ENCODE data around the gene OPRD1.

The OPRD1 gene

DNA sequence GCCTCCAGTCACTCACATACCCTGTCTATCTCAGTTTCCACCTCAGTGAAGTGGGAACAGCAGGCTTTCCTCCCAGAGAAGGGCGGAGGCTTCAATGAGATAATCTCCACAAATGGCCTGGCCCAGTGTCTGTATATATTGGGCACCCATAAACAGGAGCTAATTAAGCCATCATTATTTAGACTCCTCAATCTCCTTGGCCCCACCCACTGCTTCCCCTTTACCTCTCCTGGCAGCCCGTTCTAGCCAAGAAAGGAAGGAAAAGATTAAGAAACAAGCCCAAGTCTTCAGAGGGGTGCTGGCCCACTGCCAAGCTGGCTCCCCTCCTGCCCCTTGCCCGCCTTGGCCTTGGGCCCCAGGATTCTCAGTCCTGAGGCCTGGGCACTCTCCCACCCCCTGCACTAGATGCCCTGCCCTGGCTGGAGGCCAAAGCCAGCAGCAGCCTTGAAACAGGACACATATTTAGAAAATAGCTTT is 86.5 kb downstream of the OPRD1 start:
- no peaks in the 10 kb centered on the region for H3K9me3 ChIP-seq (ENCODE audit: control extremely low read depth in 1 of 5, control insufficient read depth in 4 of 5, insufficient read depth in 2 of 5, low read depth in 1 of 5, low read length in 4 of 5)
- H3K27ac ChIP-seq (ENCODE audit: insufficient read depth in 1 of 2, low read depth in 1 of 2, low read length in 2 of 2, poor library complexity in 1 of 2, severe bottlenecking in 2 of 2), result no peak overlapping the region
- H3K27me3 ChIP-seq (replicated peaks in 2 of 5; ENCODE audit: control insufficient read depth in 4 of 5, insufficient read depth in 5 of 5, low read length in 4 of 5), result no peaks in the 10 kb centered on the region
- WGBS (ENCODE audit: insufficient coverage), result 27% methylated on average over 3 of the region's 3 CpGs
- POLR2A ChIA-PET, result interaction anchor here (1.3 kb wide), 1 partner anchor 138 kb away, joined by 3 read pairs; no protein-coding TSS in a partner anchor
- H3K4me1 ChIP-seq (ENCODE audit: control extremely low read depth in 1 of 4, control insufficient read depth in 4 of 4, insufficient read depth in 4 of 4, low read length in 3 of 4), result peaks cover 5 to 24% (median 20%) of the 10 kb centered on the region in 4 experiments
- peaks cover 0 to 12% (median 8%) of the 10 kb centered on the region in 4 experiments for H3K36me3 ChIP-seq (ENCODE audit: control insufficient read depth in 4 of 4, insufficient read depth in 4 of 4, low read length in 3 of 4)
- CTCF ChIA-PET, result interaction anchor here (0.7 to 3.3 kb wide), 6 partner anchors 9 to 136 kb away, joined by 3 to 9 read pairs (median 4); no protein-coding TSS in a partner anchor
- peak overlapping the region in 2 of 7 experiments; percentile 12 to 45 for H3K4me3 ChIP-seq (ENCODE audit: control insufficient read depth in 1 of 7, extremely low read depth in 1 of 7, insufficient read depth in 4 of 7, low read depth in 2 of 7, low read length in 6 of 7)
- peak in 2 of 3 donors; percentile 47 to 52 for DNase-seq

DNA sequence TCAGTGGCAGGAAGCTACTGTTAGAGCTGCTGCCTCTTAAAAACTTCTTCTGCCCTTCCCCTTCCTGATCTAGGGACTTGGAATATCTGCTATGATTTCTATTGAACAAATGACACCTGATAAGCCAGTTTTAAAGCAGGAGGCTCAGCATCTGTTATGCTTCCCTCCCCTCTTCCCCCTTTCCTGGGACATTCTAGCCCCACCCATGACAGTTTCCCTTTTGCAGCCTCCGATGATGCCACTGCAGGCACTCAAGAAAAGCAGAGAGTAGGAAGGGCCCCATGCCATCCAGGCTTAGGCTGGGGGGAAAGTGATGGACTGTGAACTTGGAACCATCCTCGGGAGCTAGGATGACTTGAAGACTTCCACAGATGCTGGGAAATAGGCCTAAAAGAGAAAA is 87.3 kb downstream of the OPRD1 start:
- no peaks in the 10 kb centered on the region for H3K27me3 ChIP-seq (replicated peaks in 2 of 5; ENCODE audit: control insufficient read depth in 4 of 5, insufficient read depth in 5 of 5, low read length in 4 of 5)
- WGBS (ENCODE audit: insufficient coverage), result 86% methylated on average over 1 of the region's 2 CpGs
- DNase-seq, result no peak
- ChIA-PET CTCF (interaction anchor here (0.7 to 3.3 kb wide), 9 partner anchors 11 to 134 kb away, joined by 3 to 9 read pairs (median 5); no protein-coding TSS in a partner anchor), POLR2A (interaction anchor here (0.5 to 1.1 kb wide), 2 partner anchors 25 to 123 kb away, joined by 3 read pairs; no protein-coding TSS in a partner anchor)
- no peaks in the 10 kb centered on the region for H3K9me3 ChIP-seq (ENCODE audit: control extremely low read depth in 1 of 5, control insufficient read depth in 4 of 5, insufficient read depth in 2 of 5, low read depth in 1 of 5, low read length in 4 of 5)
- peaks cover 0 to 8% (median 7%) of the 10 kb centered on the region in 4 experiments for H3K36me3 ChIP-seq (ENCODE audit: control insufficient read depth in 4 of 4, insufficient read depth in 4 of 4, low read length in 3 of 4)
- peak overlapping the region in 1 of 7 experiments; percentile 5 for H3K4me3 ChIP-seq (ENCODE audit: control insufficient read depth in 1 of 7, extremely low read depth in 1 of 7, insufficient read depth in 4 of 7, low read depth in 2 of 7, low read length in 6 of 7)
- peaks cover 5 to 24% (median 20%) of the 10 kb centered on the region in 4 experiments for H3K4me1 ChIP-seq (ENCODE audit: control extremely low read depth in 1 of 4, control insufficient read depth in 4 of 4, insufficient read depth in 4 of 4, low read length in 3 of 4)
- H3K27ac ChIP-seq (ENCODE audit: insufficient read depth in 1 of 2, low read depth in 1 of 2, low read length in 2 of 2, poor library complexity in 1 of 2, severe bottlenecking in 2 of 2), result no peak overlapping the region

DNA sequence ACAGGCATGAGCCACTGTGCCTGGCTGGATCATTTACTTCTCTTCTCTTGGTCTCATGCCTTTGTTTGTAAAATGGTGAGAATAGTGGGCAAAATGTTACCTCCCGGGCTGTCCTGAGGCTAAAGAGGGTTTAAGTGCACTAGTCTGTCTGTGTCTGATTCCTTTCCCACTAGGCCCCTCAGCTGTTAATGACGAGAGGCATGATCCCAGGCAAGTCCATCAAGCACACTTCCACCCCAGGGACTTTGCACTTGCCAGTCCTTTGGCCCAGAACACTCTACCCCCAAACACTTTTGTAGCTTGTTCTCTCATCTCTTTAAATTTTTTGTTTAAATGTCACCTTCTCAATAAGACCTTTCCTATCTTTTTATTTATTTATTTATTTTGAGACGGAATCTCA is 88.6 kb downstream of the OPRD1 start:
- no peak for DNase-seq
- no peak overlapping the region for H3K4me3 ChIP-seq (ENCODE audit: control insufficient read depth in 1 of 7, extremely low read depth in 1 of 7, insufficient read depth in 4 of 7, low read depth in 2 of 7, low read length in 6 of 7)
- H3K27me3 ChIP-seq (replicated peaks in 2 of 5; ENCODE audit: control insufficient read depth in 4 of 5, insufficient read depth in 5 of 5, low read length in 4 of 5), result no peaks in the 10 kb centered on the region
- no peaks in the 10 kb centered on the region for H3K9me3 ChIP-seq (ENCODE audit: control extremely low read depth in 1 of 5, control insufficient read depth in 4 of 5, insufficient read depth in 2 of 5, low read depth in 1 of 5, low read length in 4 of 5)
- ChIA-PET CTCF (interaction anchor here (1.5 to 3.3 kb wide), 7 partner anchors 12 to 133 kb away, joined by 4 to 9 read pairs (median 6); no protein-coding TSS in a partner anchor), POLR2A (interaction anchor here (1.1 to 1.2 kb wide), 2 partner anchors 13 to 23 kb away, joined by 3 read pairs; no protein-coding TSS in a partner anchor)
- H3K4me1 ChIP-seq (ENCODE audit: control extremely low read depth in 1 of 4, control insufficient read depth in 4 of 4, insufficient read depth in 4 of 4, low read length in 3 of 4), result peaks cover 5 to 24% (median 20%) of the 10 kb centered on the region in 4 experiments
- H3K36me3 ChIP-seq (ENCODE audit: control insufficient read depth in 4 of 4, insufficient read depth in 4 of 4, low read length in 3 of 4), result peaks cover 0 to 4% (median 1%) of the 10 kb centered on the region in 4 experiments
- WGBS (ENCODE audit: insufficient coverage), result 92% methylated on average over 1 of the region's 3 CpGs
- no peak overlapping the region for H3K27ac ChIP-seq (ENCODE audit: insufficient read depth in 1 of 2, low read depth in 1 of 2, low read length in 2 of 2, poor library complexity in 1 of 2, severe bottlenecking in 2 of 2)

DNA sequence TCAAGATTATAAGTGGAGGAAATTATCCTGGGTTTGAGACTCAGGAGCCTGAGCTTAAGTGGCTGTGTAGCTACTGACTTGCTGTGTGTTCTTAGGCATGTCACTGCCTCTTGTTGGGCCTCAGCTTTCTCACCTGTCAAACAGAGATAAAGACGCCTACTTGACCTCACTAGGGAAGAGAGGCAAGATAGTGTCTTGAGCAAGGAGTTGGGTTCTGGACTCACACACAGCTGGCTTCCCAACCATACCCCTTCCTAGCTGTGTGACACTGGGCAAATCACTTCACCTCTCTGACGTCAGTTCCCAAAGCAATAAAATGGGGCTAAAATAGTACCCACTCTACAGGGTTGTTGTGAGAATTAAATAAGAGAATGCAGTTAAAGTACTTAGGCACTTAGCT is 90.8 kb downstream of the OPRD1 start:
- Histone ChIP-seq H3K4me1 (ENCODE audit: control extremely low read depth in 1 of 4, control insufficient read depth in 4 of 4, insufficient read depth in 4 of 4, low read length in 3 of 4) (peaks cover 5 to 22% (median 19%) of the 10 kb centered on the region in 4 experiments), H3K27ac (ENCODE audit: insufficient read depth in 1 of 2, low read depth in 1 of 2, low read length in 2 of 2, poor library complexity in 1 of 2, severe bottlenecking in 2 of 2) (no peak overlapping the region), H3K27me3 (replicated peaks in 2 of 5; ENCODE audit: control insufficient read depth in 4 of 5, insufficient read depth in 5 of 5, low read length in 4 of 5) (no peaks in the 10 kb centered on the region), H3K4me3 (ENCODE audit: control insufficient read depth in 1 of 7, extremely low read depth in 1 of 7, insufficient read depth in 4 of 7, low read depth in 2 of 7, low read length in 6 of 7) (no peak overlapping the region), H3K36me3 (ENCODE audit: control insufficient read depth in 4 of 4, insufficient read depth in 4 of 4, low read length in 3 of 4) (peaks cover 0 to 9% (median under 1%) of the 10 kb centered on the region in 4 experiments), H3K9me3 (ENCODE audit: control extremely low read depth in 1 of 5, control insufficient read depth in 4 of 5, insufficient read depth in 2 of 5, low read depth in 1 of 5, low read length in 4 of 5) (no peaks in the 10 kb centered on the region)
- WGBS (ENCODE audit: insufficient coverage), result 100% methylated on average over 1 of the region's 2 CpGs
- ChIA-PET POLR2A (interaction anchor here (1.3 kb wide), 1 partner anchor 9 kb away, joined by 3 read pairs; no protein-coding TSS in a partner anchor), CTCF (interaction anchor here (0.8 to 1.6 kb wide), 6 partner anchors 8 to 132 kb away, joined by 3 to 4 read pairs (median 3); partner anchors contain the start of gene EPB41)
- no peak for DNase-seq

DNA sequence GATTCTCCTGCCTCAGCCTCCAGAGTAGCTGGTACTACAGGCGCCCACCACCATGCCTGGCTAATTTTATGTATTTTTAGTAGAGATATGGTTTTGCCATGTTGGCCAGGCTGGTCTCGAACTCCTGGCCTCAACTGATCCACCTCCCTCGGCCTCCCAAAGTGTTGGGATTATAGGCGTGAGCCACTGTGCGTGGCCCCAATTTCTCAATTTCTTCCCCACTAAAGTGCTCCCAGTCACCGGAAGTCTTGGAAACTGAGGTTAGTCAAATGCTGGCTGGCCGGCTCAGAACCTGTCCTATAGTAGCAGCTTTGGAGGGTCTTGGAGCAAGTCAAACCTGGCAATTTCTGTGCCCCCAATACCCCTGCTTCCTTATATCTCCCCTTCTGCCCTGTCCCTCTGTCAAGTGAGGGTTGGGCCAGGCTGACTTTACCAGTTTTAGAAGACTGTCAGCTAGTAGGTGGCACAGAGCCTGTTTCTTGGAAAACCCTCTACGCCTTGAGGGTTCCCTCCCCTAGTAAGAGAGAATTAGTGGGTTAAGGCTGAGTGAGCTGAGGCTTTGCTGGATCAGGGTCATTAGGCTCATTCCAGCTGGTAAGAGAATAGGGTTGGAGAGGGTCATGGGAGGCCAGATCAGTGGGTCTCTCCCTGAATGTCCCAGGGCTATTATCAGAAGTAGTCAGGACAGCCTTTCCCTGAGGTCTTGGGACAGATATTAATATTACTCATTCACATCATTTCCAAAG is 94.1 kb downstream of the OPRD1 start:
- CTCF ChIA-PET, result no interaction called here
- no peaks in the 10 kb centered on the region for H3K27me3 ChIP-seq (replicated peaks in 2 of 5; ENCODE audit: control insufficient read depth in 4 of 5, insufficient read depth in 5 of 5, low read length in 4 of 5)

DNA sequence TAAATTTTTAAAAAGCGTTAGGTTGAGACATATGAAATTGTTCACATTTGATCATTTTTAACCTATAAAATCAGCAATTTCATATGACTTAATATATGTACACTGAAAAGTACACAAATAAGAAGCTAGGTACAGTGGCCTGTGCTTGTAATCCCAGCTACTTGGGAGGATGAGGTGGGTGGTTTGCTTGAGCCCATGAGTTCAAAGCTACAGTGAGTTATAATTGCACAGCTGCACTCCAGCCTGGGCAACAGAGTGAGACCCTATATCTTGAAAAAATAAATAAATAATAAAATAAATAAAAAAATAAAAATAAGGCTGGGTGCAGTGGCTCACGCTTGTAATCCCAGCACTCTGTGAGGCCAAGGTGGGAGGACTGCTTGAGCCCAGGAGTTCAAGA is 97.2 kb downstream of the OPRD1 start:
- H3K9me3 ChIP-seq (ENCODE audit: control extremely low read depth in 1 of 5, control insufficient read depth in 4 of 5, insufficient read depth in 2 of 5, low read depth in 1 of 5, low read length in 4 of 5), result no peaks in the 10 kb centered on the region
- ChIA-PET CTCF (interaction anchor here (0.6 to 2.2 kb wide), 4 partner anchors 10 to 114 kb away, joined by 3 to 5 read pairs (median 4); no protein-coding TSS in a partner anchor), POLR2A (interaction anchor here (0.7 kb wide), 1 partner anchor 91 kb away, joined by 3 read pairs; no protein-coding TSS in a partner anchor)
- H3K27me3 ChIP-seq (replicated peaks in 2 of 5; ENCODE audit: control insufficient read depth in 4 of 5, insufficient read depth in 5 of 5, low read length in 4 of 5), result no peaks in the 10 kb centered on the region
- no peak overlapping the region for H3K4me3 ChIP-seq (ENCODE audit: control insufficient read depth in 1 of 7, extremely low read depth in 1 of 7, insufficient read depth in 4 of 7, low read depth in 2 of 7, low read length in 6 of 7)
- H3K27ac ChIP-seq (ENCODE audit: insufficient read depth in 1 of 2, low read depth in 1 of 2, low read length in 2 of 2, poor library complexity in 1 of 2, severe bottlenecking in 2 of 2), result no peak overlapping the region
- no CpG with 5 or more reads among the region's 2 CpGs for WGBS (ENCODE audit: insufficient coverage)
- peaks cover 0 to 9% (median 6%) of the 10 kb centered on the region in 4 experiments for H3K4me1 ChIP-seq (ENCODE audit: control extremely low read depth in 1 of 4, control insufficient read depth in 4 of 4, insufficient read depth in 4 of 4, low read length in 3 of 4)
- DNase-seq, result no peak
- peaks cover 0 to 8% (median 3%) of the 10 kb centered on the region in 4 experiments for H3K36me3 ChIP-seq (ENCODE audit: control insufficient read depth in 4 of 4, insufficient read depth in 4 of 4, low read length in 3 of 4)

More for the DNA sequence above, 94.1 kb downstream of the OPRD1 start:
- WGBS (ENCODE audit: insufficient coverage), result 92% methylated on average over 8 of the region's 8 CpGs
- DNase-seq, result no peak
- Histone ChIP-seq H3K27ac (ENCODE audit: insufficient read depth in 1 of 2, low read depth in 1 of 2, low read length in 2 of 2, poor library complexity in 1 of 2, severe bottlenecking in 2 of 2) (no peak overlapping the region), H3K9me3 (ENCODE audit: control extremely low read depth in 1 of 5, control insufficient read depth in 4 of 5, insufficient read depth in 2 of 5, low read depth in 1 of 5, low read length in 4 of 5) (no peaks in the 10 kb centered on the region), H3K4me1 (ENCODE audit: control extremely low read depth in 1 of 4, control insufficient read depth in 4 of 4, insufficient read depth in 4 of 4, low read length in 3 of 4) (no peaks in the 10 kb centered on the region), H3K36me3 (ENCODE audit: control insufficient read depth in 4 of 4, insufficient read depth in 4 of 4, low read length in 3 of 4) (peaks cover 0 to 12% (median under 1%) of the 10 kb centered on the region in 4 experiments), H3K4me3 (ENCODE audit: control insufficient read depth in 1 of 7, extremely low read depth in 1 of 7, insufficient read depth in 4 of 7, low read depth in 2 of 7, low read length in 6 of 7) (no peak overlapping the region)
- POLR2A ChIA-PET, result interaction anchor here (0.6 kb wide), 1 partner anchor 182 kb away, joined by 3 read pairs; no protein-coding TSS in a partner anchor
